Colonic mucosa (tissue), 4 donors: ENCODE data around the gene BPIFB4. TPM values are rescaled to one million over a fixed set of nuclear protein-coding genes. Genes with fewer than 3 reads are reported as not detected.

ENCODE experiments used
- DNase-seq: peaks from one replicate; pipeline ENCODE4 v3.0.0-alpha.2; 2020
- H3K27ac ChIP-seq: fragments of 200-600 bp; one replicate; pipeline ENCODE4 v1.8.0; 2021
- H3K27me3 ChIP-seq: fragments of 200-600 bp; one replicate; pipeline ENCODE4 v1.8.0; 2021
- H3K36me3 ChIP-seq: fragments of 200-600 bp; one replicate; pipeline ENCODE4 v1.8.0; 2021
- H3K4me1 ChIP-seq: fragments of 200-600 bp; one replicate; pipeline ENCODE4 v1.8.0; 2021; ENCODE audit warnings: mild to moderate bottlenecking
- H3K4me3 ChIP-seq: fragments of 200-600 bp; one replicate; pipeline ENCODE4 v1.8.0; 2021
- H3K9ac ChIP-seq, 2 donors: one replicate each; pipeline ENCODE4 v1.7.0; 2013; ENCODE audit warnings: control low read depth in 2 of 2, low read depth in 2 of 2, low read length in 2 of 2
- H3K9me3 ChIP-seq: fragments of 200-600 bp; one replicate; pipeline ENCODE4 v1.8.0; 2021
- intact Hi-C: fragments of 100-400 bp; cut with DNase I; formaldehyde crosslinking; loops from one replicate; pipeline ENCODE4 v1.14.1; 2022
- total RNA-seq, 2 donors: library from RNA; stranded (reverse); fragmentation: NEBNext Ultra II Directional in 1 of 2; extraction: Animal tissue kit (Norgen Biotek cat#: 25700) in 1 of 2; gene quantifications; one replicate each; pipeline ENCODE4 v1.2.1, GENCODE V29; 2021
- TF ChIP-seq, protein P1 (sequence below): fragments of 200-600 bp; IDR thresholded peaks from one replicate; pipeline ENCODE4 v1.8.0; 2022; ENCODE audit warnings: antibody characterized with exemption, mild to moderate bottlenecking
- donor health status: healthy.
- donor health status: DM: no; HTN: no; CAD: no.
- donor health status: DM: no; HTN: no; CAD: no.

The BPIFB4 gene
- total RNA-seq, 2 donors from 2014 or later: not detected

DNA sequence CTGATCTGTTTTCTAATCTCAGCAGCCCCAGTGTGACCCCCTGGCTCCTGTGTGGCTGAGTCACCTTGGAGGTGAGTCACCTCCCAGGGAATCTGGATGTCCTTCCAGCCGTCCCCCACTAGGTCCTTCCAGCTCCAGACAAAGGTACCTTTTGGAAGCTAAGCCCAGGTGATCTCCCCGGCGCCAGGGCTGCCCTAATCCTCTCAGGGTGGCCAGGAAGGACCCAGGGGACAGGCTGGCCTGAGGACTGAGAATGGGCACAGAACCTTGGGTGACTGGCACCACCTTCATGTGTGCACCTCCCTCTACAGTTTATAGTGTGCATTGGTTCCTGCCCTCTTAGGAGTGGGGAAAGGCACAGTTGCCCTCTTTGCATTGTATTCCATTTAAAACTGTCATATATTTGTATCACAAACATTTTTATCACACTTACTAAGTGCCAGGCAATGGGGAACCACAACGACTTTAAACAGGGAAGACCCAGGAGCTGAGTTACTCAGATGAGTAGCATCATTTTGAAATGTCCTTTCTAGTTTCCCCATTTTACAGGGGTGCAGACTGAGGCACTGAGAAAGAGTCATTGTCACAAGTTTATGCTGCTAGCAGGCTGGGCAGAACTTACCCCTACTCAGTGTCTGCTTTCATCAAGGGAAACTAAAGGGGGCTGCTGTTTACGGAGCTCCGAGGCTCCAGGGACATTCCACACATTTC is 2.6 kb upstream of the BPIFB4 start:
- Histone ChIP-seq H3K27me3 (no peaks in the 10 kb centered on the region), H3K36me3 (no peaks in the 10 kb centered on the region), H3K4me3 (no peak overlapping the region), H3K4me1 (no peaks in the 10 kb centered on the region), H3K27ac (no peak overlapping the region), H3K9me3 (no peaks in the 10 kb centered on the region), H3K9ac (no peak overlapping the region)
- TF ChIP-seq, protein P1, sequence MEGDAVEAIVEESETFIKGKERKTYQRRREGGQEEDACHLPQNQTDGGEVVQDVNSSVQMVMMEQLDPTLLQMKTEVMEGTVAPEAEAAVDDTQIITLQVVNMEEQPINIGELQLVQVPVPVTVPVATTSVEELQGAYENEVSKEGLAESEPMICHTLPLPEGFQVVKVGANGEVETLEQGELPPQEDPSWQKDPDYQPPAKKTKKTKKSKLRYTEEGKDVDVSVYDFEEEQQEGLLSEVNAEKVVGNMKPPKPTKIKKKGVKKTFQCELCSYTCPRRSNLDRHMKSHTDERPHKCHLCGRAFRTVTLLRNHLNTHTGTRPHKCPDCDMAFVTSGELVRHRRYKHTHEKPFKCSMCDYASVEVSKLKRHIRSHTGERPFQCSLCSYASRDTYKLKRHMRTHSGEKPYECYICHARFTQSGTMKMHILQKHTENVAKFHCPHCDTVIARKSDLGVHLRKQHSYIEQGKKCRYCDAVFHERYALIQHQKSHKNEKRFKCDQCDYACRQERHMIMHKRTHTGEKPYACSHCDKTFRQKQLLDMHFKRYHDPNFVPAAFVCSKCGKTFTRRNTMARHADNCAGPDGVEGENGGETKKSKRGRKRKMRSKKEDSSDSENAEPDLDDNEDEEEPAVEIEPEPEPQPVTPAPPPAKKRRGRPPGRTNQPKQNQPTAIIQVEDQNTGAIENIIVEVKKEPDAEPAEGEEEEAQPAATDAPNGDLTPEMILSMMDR: no peak
- intact Hi-C loops: no loop called here
- no peak for DNase-seq

DNA sequence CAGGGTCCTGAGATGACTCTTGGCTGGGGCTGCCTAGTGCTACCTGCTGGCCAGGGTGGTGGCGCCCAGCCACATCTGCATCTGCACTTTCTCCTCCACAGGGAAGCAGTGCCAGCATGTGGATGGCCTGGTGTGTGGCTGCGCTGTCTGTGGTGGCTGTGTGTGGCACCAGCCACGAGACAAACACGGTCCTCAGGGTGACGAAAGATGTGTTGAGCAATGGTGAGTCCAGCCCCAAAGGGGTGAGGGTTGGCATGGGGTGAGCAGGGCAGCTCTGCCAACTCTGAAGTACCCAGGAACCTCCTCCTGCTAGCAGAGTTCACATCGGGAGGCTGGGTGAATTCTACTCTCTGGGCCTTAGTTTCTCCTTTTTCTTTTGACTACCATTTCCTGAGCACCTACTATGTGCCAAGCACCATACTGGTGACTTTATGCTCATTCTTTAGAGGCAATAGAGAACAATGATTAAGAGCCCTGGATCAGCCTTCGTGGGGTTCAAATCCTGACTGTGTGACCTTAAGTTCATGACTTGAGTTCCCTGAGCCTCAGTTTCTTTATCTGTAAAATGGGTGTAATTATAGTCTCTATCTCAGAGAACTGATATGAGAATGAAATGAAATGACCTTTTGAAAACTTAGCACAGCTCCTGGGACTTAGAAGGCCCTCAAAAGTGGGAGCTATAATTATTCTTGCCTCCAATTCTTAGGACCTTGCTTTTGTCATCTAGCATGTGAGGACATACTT is 2.1 kb downstream of the BPIFB4 start:
- no peak overlapping the region for H3K27ac ChIP-seq
- TF ChIP-seq, protein P1: no peak
- intact Hi-C loops: no loop called here
- no peaks in the 10 kb centered on the region for H3K27me3 ChIP-seq
- no peak overlapping the region for H3K9ac ChIP-seq
- no peaks in the 10 kb centered on the region for H3K4me1 ChIP-seq
- H3K9me3 ChIP-seq: no peaks in the 10 kb centered on the region
- no peaks in the 10 kb centered on the region for H3K36me3 ChIP-seq
- no peak overlapping the region for H3K4me3 ChIP-seq
- DNase-seq: no peak

DNA sequence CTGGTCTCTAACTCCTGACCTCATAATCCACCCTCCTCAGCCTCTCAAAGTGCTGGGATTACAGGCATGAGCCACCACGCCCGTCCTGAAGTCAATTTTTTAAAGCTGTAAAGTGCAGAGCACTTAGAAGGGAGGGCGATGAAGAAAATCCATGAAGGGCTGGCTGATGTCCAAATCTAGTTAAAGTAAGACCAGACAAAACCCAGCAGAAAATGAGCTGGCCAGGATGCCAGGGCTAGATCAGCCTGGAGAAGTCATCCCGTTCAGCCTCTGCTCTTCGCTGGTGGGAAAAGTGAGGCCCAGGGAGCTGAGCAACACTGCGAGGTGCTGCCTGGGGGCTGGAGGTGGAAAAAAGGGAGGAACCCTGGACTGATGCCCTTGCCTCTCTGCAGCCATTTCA is 3.1 kb downstream of the BPIFB4 start:
- no peaks in the 10 kb centered on the region for H3K4me1 ChIP-seq
- intact Hi-C loops: no loop called here
- H3K27me3 ChIP-seq: no peaks in the 10 kb centered on the region
- H3K9me3 ChIP-seq: no peaks in the 10 kb centered on the region
- no peak overlapping the region for H3K4me3 ChIP-seq
- DNase-seq: no peak
- H3K9ac ChIP-seq: no peak overlapping the region
- H3K36me3 ChIP-seq: no peaks in the 10 kb centered on the region
- H3K27ac ChIP-seq: no peak overlapping the region
- TF ChIP-seq, protein P1: no peak

DNA sequence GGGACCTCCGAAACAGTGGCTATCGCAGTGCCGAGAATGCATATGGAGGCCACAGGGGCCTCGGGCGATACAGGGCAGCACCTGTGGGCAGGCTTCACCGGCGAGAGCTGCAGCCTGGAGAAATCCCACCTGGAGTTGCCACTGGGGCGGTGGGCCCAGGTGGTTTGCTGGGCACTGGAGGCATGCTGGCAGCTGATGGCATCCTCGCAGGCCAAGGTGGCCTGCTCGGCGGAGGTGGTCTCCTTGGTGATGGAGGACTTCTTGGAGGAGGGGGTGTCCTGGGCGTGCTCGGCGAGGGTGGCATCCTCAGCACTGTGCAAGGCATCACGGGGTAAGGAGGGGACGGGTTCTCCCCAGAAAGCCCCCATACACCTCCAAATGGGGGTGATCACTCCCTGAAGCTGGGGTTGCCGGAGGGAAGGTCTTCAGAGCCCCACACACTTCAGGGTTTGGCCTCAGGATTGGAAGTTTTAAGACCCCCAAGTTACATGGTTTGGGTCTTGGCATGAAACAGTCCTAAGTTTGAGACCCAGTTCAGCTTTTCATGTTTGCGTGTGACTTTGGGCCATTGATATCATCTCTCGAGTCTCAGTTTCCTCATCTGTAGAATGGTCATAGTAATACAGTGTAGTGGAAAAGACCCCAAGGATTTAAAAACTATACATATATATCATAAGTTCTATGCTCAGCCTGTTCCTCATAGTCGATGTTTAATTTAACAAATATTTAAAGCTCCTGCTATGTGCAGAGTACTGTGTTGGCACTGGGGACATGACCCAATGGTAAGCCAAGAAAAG is 4.3 kb downstream of the BPIFB4 start:
- Histone ChIP-seq H3K36me3 (no peaks in the 10 kb centered on the region), H3K27ac (no peak overlapping the region), H3K9ac (no peak overlapping the region), H3K9me3 (no peaks in the 10 kb centered on the region), H3K4me1 (no peaks in the 10 kb centered on the region), H3K4me3 (no peak overlapping the region), H3K27me3 (no peaks in the 10 kb centered on the region)
- TF ChIP-seq, protein P1: no peak
- no peak for DNase-seq
- intact Hi-C loops: no loop called here

DNA sequence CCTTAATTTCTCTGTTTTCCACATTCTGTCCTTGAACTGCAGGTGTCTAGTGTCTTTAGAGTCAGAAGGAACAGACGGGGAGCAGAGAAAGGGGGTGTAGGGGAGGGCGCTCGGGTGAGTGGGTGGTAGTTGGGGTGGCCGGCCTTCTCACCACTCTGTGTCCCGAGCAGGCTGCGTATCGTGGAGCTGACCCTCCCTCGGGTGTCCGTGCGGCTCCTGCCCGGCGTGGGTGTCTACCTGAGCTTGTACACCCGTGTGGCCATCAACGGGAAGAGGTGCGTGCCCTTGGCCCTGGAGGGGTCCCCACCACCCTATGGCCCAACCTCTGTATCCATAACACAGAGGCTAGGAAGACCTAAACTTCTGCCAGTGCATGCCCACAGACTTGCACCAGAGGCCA is 5.3 kb downstream of the BPIFB4 start:
- H3K9ac ChIP-seq: no peak overlapping the region
- intact Hi-C loops: no loop called here
- H3K4me1 ChIP-seq: no peaks in the 10 kb centered on the region
- H3K27me3 ChIP-seq: no peaks in the 10 kb centered on the region
- H3K9me3 ChIP-seq: no peaks in the 10 kb centered on the region
- H3K36me3 ChIP-seq: no peaks in the 10 kb centered on the region
- TF ChIP-seq, protein P1: no peak
- no peak overlapping the region for H3K4me3 ChIP-seq
- no peak overlapping the region for H3K27ac ChIP-seq
- DNase-seq: no peak
